ENCODE measurements around the gene ST7.

DNA sequence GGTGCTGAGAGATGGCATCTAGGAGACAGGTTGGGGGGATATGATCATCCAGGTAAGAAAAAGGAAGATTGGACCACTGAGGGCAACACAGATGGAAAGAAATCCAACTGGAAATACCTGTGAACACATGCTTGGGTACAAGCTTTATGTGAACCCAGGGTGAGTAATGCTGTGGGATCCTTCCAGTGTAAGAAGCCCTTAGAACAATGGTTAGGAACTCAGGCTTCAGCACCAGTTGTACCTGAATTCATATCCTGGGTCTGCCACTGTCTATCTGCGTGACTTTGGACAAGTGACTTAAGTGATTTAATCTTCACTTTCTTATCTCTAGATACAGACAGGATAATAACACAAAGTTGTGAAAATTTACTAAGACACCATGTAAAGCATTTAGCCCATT is 131.0 kb downstream of the ST7 start:
- TF ChIP-seq, protein P1, sequence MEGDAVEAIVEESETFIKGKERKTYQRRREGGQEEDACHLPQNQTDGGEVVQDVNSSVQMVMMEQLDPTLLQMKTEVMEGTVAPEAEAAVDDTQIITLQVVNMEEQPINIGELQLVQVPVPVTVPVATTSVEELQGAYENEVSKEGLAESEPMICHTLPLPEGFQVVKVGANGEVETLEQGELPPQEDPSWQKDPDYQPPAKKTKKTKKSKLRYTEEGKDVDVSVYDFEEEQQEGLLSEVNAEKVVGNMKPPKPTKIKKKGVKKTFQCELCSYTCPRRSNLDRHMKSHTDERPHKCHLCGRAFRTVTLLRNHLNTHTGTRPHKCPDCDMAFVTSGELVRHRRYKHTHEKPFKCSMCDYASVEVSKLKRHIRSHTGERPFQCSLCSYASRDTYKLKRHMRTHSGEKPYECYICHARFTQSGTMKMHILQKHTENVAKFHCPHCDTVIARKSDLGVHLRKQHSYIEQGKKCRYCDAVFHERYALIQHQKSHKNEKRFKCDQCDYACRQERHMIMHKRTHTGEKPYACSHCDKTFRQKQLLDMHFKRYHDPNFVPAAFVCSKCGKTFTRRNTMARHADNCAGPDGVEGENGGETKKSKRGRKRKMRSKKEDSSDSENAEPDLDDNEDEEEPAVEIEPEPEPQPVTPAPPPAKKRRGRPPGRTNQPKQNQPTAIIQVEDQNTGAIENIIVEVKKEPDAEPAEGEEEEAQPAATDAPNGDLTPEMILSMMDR (IDR thresholded peaks at IDR 0.05) = no peak
- TF ChIP-seq EP300 (IDR thresholded peaks at IDR 0.05) = no peak
- no peak for TF ChIP-seq POLR2AphosphoS5 (IDR thresholded peaks at IDR 0.05)
- no peak for TF ChIP-seq POLR2A (IDR thresholded peaks at IDR 0.05)

Data from sigmoid colon (tissue), 4 donors.